Uterus (tissue), 2 donors: ENCODE measurements around the gene USP25.

Source experiments
- CTCF ChIP-seq, 4 experiments: fragments of 200-600 bp in 2 of 4; fragments of 450-650 bp in 2 of 4; sonication (generic) in 2 of 4; IDR thresholded peaks; one replicate each; pipeline ENCODE4 v1.5.1; 2016 to 2019; ENCODE audit warnings: antibody characterized with exemption in 4 of 4, mild to moderate bottlenecking in 2 of 4, moderate library complexity in 1 of 4
- POLR2A ChIP-seq, 2 donors: fragments of 450-650 bp; IDR thresholded peaks; one replicate each; pipeline ENCODE4 v1.6.1; 2016; ENCODE audit warnings: antibody characterized with exemption in 2 of 2, mild to moderate bottlenecking in 1 of 2, moderate library complexity in 1 of 2

DNA sequence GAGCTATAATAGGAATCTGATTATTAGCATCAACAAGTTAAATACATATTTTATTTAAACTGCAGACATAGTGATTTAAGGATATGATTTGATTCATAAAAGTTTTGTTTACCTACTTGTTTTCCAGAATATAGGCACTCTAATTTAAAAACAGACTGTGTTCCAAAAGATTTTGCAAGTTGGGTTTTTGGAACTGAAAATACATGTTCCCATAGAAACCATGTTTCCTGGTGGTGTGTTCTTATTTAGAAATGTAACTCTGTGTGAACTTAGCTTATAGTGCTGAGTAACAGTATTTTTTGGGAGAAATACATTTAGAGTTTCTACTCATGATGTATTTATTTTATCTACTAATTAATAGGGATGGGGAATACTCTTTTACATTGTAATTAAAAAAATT is 21.8 kb downstream of the USP25 start:
- TF ChIP-seq CTCF (IDR thresholded peaks at IDR 0.05) (no peak), POLR2A (IDR thresholded peaks at IDR 0.05) (no peak)
